Measurements from ENCODE around the gene DTHD1.

GRCh38 chr4:36392024-36392423, 110.6 kb downstream of the DTHD1 start:
- TF ChIP-seq POLR2A (IDR thresholded peaks at IDR 0.05) (no peak), POLR2AphosphoS5 (IDR thresholded peaks at IDR 0.05) (no peak), EP300 (IDR thresholded peaks at IDR 0.05) (no peak)
- TF ChIP-seq, protein P1, sequence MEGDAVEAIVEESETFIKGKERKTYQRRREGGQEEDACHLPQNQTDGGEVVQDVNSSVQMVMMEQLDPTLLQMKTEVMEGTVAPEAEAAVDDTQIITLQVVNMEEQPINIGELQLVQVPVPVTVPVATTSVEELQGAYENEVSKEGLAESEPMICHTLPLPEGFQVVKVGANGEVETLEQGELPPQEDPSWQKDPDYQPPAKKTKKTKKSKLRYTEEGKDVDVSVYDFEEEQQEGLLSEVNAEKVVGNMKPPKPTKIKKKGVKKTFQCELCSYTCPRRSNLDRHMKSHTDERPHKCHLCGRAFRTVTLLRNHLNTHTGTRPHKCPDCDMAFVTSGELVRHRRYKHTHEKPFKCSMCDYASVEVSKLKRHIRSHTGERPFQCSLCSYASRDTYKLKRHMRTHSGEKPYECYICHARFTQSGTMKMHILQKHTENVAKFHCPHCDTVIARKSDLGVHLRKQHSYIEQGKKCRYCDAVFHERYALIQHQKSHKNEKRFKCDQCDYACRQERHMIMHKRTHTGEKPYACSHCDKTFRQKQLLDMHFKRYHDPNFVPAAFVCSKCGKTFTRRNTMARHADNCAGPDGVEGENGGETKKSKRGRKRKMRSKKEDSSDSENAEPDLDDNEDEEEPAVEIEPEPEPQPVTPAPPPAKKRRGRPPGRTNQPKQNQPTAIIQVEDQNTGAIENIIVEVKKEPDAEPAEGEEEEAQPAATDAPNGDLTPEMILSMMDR (IDR thresholded peaks at IDR 0.05): no peak

All from stomach (tissue), 4 donors.